ENCODE measurements around the gene GPER1.
"Not testable (repeated sequence)": the region's sequence is repeated elsewhere in the genome, so short reads cannot be mapped to it uniquely, and the experiment has no call there.

Gene GPER1

DNA sequence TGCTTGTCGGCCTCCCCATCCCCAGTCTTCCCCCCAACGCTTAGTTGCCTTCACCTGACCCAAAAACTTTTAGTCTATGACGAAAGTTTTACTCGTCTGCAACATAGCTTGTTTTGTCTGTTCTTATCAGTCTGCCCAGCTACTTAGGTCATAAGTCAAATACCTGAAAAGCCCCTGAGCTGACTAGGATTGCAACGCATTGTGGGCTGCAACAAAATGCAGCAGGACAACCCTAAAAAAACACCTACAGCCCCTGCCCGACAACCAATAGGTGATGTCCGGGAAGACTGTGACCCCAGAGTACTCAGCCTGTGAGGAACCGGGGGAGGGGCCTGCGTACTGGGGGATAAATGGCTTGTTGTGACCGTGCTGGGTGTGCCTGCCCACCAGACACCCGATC is 19.3 kb upstream of the GPER1 start:
- no peak for DNase-seq (ENCODE audit: low read depth in 2 of 2)

DNA sequence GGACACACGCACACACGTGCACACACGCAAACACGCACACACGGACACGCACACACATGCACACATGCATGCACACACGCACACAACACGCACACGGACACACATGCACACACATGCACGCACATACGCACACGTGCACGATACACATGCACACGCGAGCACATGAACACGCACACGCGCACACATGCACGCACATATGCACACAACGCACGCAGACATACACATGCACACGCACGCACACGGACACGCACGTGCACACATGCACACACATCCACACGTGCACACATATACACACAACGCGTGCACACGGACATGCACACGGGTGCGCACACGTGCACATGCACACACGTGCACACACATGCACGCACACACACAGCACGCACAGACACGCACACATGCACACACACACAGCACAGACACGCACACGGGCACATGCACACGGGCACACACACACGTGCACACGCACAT is 17.3 kb upstream of the GPER1 start:
- no peak for DNase-seq (ENCODE audit: low read depth in 2 of 2)

DNA sequence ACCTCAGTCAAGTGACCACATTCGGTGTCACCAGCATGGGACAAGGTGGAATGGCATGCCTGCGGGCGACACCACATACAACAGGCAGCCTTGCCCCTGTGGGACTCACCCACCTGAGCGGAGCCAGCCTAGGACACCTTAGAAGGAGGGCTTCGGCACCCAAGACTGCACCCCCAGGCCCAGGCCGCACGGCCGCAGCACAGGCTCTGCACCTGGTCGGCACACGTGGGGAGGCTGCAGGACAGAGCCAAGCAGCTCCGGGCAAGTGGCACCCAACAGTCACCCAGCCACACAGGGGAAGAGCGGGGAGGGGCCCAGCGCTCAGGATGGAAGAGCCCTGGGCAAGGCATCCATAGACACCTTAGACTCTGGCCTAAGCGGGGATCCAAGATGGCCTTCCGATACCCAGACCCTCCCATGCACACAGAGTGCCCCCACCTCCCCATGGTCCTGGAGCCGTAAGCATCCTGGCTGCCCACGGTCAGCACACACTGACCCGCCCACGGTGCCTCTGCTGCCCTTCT is 16.1 kb upstream of the GPER1 start:
- no peak for DNase-seq (ENCODE audit: low read depth in 2 of 2)

- no peak for DNase-seq (ENCODE audit: low read depth in 2 of 2)
Measured at GRCh38 chr7:1073142-1073977, 14.6 kb upstream of the GPER1 start.

DNA sequence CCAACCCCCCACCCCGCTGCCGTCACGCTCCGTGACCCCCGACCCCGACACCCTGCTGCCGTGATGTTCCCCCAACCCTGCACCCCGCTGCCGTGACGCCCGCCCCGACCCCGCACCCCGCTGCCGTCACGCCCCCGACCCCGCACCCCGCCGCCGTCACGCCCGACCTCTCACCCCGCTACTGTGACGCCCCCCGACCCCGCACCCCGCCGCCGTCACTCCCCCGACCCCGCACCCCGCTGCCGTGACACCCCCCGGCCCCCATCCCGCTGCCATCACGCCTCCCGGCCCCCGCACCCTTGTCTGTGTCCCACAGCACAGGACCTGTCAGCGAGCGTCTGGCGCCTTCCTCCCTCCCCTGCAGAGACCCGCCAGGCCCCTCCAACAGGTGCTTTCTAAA is 13.9 kb upstream of the GPER1 start:
- DNase-seq (ENCODE audit: low read depth in 2 of 2), result not testable (repeated sequence)

- DNase-seq (ENCODE audit: low read depth in 2 of 2), result no peak
Measured at GRCh38 chr7:1074593-1075431, 13.1 kb upstream of the GPER1 start.

DNA sequence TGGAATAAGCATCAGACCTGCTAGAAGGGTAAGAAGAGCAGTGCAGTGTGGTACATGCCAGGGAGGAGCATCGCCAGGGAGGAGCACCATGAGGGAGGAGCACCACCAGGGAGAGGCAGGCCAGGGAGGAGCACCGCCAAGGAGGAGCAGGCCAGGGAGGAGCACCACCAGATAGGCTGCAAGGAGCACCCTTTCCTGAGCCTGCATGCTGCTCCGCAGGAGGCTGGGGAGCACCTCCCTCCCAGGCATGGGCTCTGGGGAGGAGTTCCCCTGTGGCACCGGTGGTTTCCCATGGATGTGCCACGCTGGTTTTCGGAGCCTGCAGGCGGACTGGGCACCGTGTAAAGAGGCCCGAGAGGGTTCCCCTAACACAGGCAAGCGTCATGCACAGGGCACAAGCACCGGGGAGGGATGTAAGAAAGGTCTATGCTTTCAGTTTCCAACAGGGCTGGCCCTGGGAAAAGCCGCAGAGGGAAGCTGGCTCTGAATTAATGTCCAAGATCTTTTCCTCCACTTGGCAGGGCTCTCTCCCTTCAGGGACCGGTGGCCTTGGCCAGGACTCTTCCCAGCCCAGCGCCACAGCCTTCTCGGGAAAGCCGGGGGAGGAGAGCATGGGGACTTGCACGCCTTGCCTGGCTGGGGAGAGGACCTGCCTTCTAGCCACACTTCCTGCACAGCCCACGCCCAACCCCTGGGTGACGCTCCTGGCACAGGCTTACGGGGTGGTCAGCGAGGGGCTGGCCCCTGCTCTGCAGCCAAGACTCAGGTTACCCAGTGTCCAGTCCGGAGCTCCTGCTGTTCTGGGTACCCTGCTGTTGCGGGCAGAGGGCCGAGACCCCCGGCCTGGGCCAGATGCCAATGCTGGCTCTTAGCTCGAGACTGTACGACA is 11.5 kb upstream of the GPER1 start:
- no peak for DNase-seq (ENCODE audit: low read depth in 2 of 2)

- DNase-seq (ENCODE audit: low read depth in 2 of 2), result no peak
Measured at GRCh38 chr7:1078519-1078918, 9.4 kb upstream of the GPER1 start.

DNA sequence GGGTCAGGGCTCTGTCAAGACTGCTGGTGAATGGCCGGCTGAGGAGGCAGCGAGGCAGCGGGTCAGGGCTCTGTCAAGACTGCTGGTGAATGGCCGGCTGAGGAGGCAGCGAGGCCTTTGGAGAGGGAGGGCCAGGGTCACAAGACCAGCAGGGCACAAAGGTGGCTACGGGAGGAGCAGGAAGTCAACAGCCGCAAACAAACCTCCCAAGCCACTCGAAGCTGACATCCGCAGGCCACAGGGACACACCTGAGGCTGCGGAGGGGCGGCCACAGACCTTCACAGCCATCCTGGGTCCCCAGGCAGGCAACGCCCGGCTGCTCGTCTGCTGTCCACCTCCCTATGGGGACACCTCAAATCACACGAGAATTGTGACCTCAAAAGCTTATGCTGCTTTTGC is 8.9 kb upstream of the GPER1 start:
- DNase-seq (ENCODE audit: low read depth in 2 of 2), result no peak

DNA sequence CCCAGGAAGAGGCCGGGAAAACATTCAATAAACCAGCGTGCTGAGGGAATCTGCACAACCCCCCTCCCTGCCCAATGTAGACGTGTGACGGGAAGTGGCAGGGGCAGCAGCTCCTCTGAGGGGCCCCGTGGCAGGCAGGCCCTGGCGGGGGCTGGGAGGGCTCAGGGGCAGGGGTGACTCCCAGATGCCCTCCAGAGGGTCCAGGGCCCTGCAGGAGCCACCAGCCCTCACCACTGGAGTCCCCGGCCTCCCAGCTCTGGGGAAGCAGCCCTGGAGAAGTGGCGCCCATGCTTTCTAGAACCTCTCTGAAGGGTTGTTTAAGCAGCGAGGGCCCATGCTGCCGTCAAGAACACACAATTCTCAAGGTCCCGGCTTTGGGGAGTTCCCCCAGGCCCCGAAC is 8.4 kb upstream of the GPER1 start:
- no peak for DNase-seq (ENCODE audit: low read depth in 2 of 2)

DNA sequence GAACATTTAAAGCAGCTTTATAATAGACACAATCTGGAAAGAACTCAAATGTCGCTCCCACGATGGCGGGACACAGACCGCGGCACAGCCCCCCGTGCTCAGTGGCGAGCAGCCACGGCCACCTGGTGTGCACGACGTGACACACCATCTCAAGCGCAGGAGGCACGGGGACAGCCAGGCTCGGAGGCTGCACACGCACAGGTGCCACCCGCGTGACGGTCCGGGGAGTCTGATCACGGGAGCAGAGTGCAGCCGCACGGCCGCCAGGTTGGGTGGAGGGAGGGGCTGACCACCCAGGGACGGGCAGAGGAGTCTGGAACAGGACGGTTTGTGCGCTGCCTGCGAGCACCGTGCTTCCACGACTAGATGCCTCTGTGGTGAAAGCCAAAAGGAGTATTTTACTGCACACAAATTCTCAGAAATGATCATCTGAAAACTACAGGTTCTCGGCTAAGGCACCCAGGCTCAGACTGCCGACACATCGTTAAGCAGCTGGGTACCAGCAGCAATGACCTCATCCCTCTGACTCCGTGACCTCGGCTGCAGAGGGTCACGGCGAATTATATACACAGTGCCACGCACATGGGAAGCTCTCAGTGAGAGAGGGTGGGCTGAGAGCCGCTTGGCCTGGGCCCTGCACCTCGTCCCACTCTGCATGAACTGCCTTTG is 7.5 kb upstream of the GPER1 start:
- no peak for DNase-seq (ENCODE audit: low read depth in 2 of 2)

DNA sequence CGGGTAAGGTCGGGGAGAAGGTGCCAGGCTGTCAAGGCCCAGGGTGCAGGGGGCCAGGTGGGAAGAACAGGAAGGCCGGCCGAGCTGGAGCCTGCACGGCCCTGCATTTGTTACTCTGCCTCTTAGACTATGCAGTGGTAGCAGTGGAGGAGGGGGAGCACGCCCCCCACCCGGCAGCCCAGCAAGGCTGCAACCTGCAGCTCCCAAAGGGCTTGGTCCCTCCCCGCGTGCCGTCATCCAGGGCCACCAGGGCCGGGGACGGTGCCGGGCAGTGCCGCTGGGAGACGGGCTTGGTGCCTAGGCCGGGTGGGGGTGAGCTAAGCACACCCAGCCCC is 7.0 kb upstream of the GPER1 start:
- no peak for DNase-seq (ENCODE audit: low read depth in 2 of 2)

GRCh38 chr7:1081336-1081735 is 6.6 kb upstream of the GPER1 start:
- DNase-seq (ENCODE audit: low read depth in 2 of 2), result no peak

GRCh38 chr7:1081931-1082401 is 5.9 kb upstream of the GPER1 start:
- DNase-seq (ENCODE audit: low read depth in 2 of 2), result no peak

GRCh38 chr7:1083729-1084657 is 3.9 kb upstream of the GPER1 start:
- no peak for DNase-seq (ENCODE audit: low read depth in 2 of 2)

- no peak for DNase-seq (ENCODE audit: low read depth in 2 of 2)
Measured at GRCh38 chr7:1085266-1085665, 2.6 kb upstream of the GPER1 start.

GRCh38 chr7:1085910-1086421 is 1.9 kb upstream of the GPER1 start:
- no peak for DNase-seq (ENCODE audit: low read depth in 2 of 2)

DNA sequence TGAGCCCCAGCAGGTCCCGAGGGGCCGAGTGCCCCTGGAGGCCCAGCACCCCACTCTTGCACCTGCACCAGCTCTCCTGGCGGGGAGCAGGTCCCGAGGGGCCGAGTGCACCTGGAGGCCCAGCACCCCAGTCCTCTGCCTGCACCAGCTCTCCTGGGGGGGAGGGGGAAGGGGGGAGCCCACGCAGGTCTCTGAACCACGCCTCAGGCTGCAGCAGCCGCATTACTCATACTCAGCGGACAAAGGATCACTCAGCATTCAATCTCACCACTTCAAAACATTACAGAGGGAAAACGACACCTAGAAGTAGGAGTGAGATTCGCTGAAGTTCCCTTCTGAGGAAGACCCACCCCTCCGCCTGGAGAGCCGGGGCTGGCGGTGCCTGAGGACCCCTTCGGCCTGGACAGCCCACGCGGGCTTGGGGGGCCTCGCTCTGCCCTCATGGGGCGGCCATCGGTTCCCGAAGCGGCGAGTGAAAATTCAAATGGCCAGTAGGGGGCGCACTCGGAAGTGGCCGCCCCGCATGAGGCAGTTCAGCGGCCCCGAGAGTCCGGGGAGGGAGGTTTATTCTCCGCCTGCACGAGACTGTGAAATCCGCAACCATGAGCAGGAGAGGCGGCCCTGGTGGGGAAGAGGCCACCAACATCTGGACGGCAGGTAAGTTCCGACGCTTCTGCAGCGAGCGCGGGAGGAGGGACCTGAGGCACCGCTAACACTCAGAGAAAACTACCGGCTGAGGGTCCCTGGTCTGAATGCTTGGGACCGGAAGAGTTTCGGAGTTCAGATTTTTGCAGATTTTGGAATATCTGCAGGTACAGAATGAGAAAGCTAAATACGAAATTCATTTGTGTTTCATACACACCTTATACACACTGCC is 1.1 kb upstream of the GPER1 start:
- DNase-seq (ENCODE audit: low read depth in 2 of 2), result peak; percentile 54 to 59

GRCh38 chr7:1087465-1087814 is 473 bp upstream of the GPER1 start:
- DNase-seq (ENCODE audit: low read depth in 2 of 2), result no peak
